ENCODE results near the gene APOC3.
"Not testable (repeated sequence)": the region's sequence is repeated elsewhere in the genome, so short reads cannot be mapped to it uniquely, and the experiment has no call there.

The APOC3 gene

GRCh38 chr11:116828632-116829524 lies 829 bp upstream of the APOC3 start:
- in situ Hi-C loops (cut with MboI; ENCODE audit: low sequenced_read_pairs) = no loop called here

- in situ Hi-C loops (cut with MboI; ENCODE audit: low sequenced_read_pairs) = no loop called here
Observed at GRCh38 chr11:116830184-116830912, 641 bp downstream of the APOC3 start.

- in situ Hi-C loops (cut with MboI; ENCODE audit: low sequenced_read_pairs) = no loop called here
Observed at GRCh38 chr11:116831790-116832349, 2.2 kb downstream of the APOC3 start.

GRCh38 chr11:116832350-116833290 lies 2.9 kb downstream of the APOC3 start:
- in situ Hi-C loops (cut with MboI; ENCODE audit: low sequenced_read_pairs) = no loop called here

GRCh38 chr11:116833491-116833815 lies 3.7 kb downstream of the APOC3 start:
- in situ Hi-C loops (cut with MboI; ENCODE audit: low sequenced_read_pairs) = no loop called here

GRCh38 chr11:116833816-116834534 lies 4.3 kb downstream of the APOC3 start:
- in situ Hi-C loops (cut with MboI; ENCODE audit: low sequenced_read_pairs) = no loop called here

GRCh38 chr11:116834535-116835041 lies 4.9 kb downstream of the APOC3 start:
- in situ Hi-C loops (cut with MboI; ENCODE audit: low sequenced_read_pairs) = not testable (repeated sequence)

- in situ Hi-C loops (cut with MboI; ENCODE audit: low sequenced_read_pairs) = no loop called here
Observed at GRCh38 chr11:116835042-116835772, 5.5 kb downstream of the APOC3 start.

- in situ Hi-C loops (cut with MboI; ENCODE audit: low sequenced_read_pairs) = no loop called here
Observed at GRCh38 chr11:116835791-116836631, 6.3 kb downstream of the APOC3 start.

- in situ Hi-C loops (cut with MboI; ENCODE audit: low sequenced_read_pairs) = no loop called here
Observed at GRCh38 chr11:116836632-116836991, 6.9 kb downstream of the APOC3 start.

- in situ Hi-C loops (cut with MboI; ENCODE audit: low sequenced_read_pairs) = no loop called here
Observed at GRCh38 chr11:116837231-116838091, 7.8 kb downstream of the APOC3 start, which contains the start of gene APOA1. TSS of gene APOA1 (minus strand) at chr11:116837622. CDS start at chr11:116837387, 235 bp downstream.

- in situ Hi-C loops (cut with MboI; ENCODE audit: low sequenced_read_pairs) = no loop called here
Observed at GRCh38 chr11:116838321-116839084, 8.8 kb downstream of the APOC3 start.

GRCh38 chr11:116840224-116840745 lies 10.6 kb downstream of the APOC3 start:
- in situ Hi-C loops (cut with MboI; ENCODE audit: low sequenced_read_pairs) = no loop called here

GRCh38 chr11:116840746-116841296 lies 11.1 kb downstream of the APOC3 start:
- in situ Hi-C loops (cut with MboI; ENCODE audit: low sequenced_read_pairs) = no loop called here

- in situ Hi-C loops (cut with MboI; ENCODE audit: low sequenced_read_pairs) = no loop called here
Observed at GRCh38 chr11:116842117-116842516, 12.4 kb downstream of the APOC3 start.

GRCh38 chr11:116842909-116843308 lies 13.2 kb downstream of the APOC3 start:
- in situ Hi-C loops (cut with MboI; ENCODE audit: low sequenced_read_pairs) = no loop called here

Data from hTERT RPE-1 (cell line).